Astrocyte of the spinal cord (primary cell): ENCODE results near the gene FFAR4.

Experiments
- DNase-seq: peaks from one replicate; pipeline ENCODE4 v3.0.0; 2011; ENCODE audit warnings: low read depth, low spot score
- H3K4me3 ChIP-seq: 2 replicates; pipeline ENCODE4 v1.5.1; 2011; ENCODE audit warnings: low read depth, mild to moderate bottlenecking, low read length, moderate library complexity
- CTCF ChIP-seq: IDR thresholded peaks from 2 replicates; pipeline ENCODE4 v1.5.1; 2012; ENCODE audit warnings: low read depth, mild to moderate bottlenecking, low read length, inconsistent platforms
- in situ Hi-C: cut with HindIII; loops from 2 replicates; pipeline ENCODE4 v1.10.0; 2017; ENCODE audit warnings: low sequenced_read_pairs

Gene FFAR4

GRCh38 chr10:93615576-93616235 lies 49.2 kb downstream of the FFAR4 start:
- no peak for DNase-seq
- no peak overlapping the region for H3K4me3 ChIP-seq
- in situ Hi-C loops: no loop called here
- no peak for TF ChIP-seq CTCF

- H3K4me3 ChIP-seq: no peak overlapping the region
- in situ Hi-C loops: no loop called here
- no peak for TF ChIP-seq CTCF
- DNase-seq: no peak
Measured at GRCh38 chr10:93620925-93621324, 54.5 kb downstream of the FFAR4 start.

GRCh38 chr10:93622942-93623341 lies 56.5 kb downstream of the FFAR4 start:
- no peak for TF ChIP-seq CTCF
- no peak overlapping the region for H3K4me3 ChIP-seq
- no peak for DNase-seq
- in situ Hi-C loops: no loop called here

GRCh38 chr10:93628858-93629257 lies 62.4 kb downstream of the FFAR4 start:
- no peak for DNase-seq
- in situ Hi-C loops: no loop called here
- no peak overlapping the region for H3K4me3 ChIP-seq
- TF ChIP-seq CTCF: no peak

- H3K4me3 ChIP-seq: no peak overlapping the region
- no peak for DNase-seq
- no peak for TF ChIP-seq CTCF
- in situ Hi-C loops: no loop called here
Measured at GRCh38 chr10:93629647-93630305, 63.3 kb downstream of the FFAR4 start.

- no peak overlapping the region for H3K4me3 ChIP-seq
- in situ Hi-C loops: no loop called here
- no peak for TF ChIP-seq CTCF
- no peak for DNase-seq
Measured at GRCh38 chr10:93630625-93631557, 64.4 kb downstream of the FFAR4 start.
